Panc1 (cell line): ENCODE measurements around the gene PAK2. TPM values are rescaled to one million over a fixed set of nuclear protein-coding genes. Genes with fewer than 3 reads are reported as not detected.

Experiments
- ATAC-seq: fragments of 200-7000 bp; cut with Tn5 transposase; 2 replicates; pipeline ENCODE4 v1.9.1; 2020; ENCODE audit warnings: mild to moderate bottlenecking, moderate library complexity
- BruUV-seq: library from RNA; stranded (reverse); fragments of 400-500 nt; replicated peaks from 2 replicates; lab custom pipeline; 2021; lab: Mats Ljungman, UMichigan
- CTCF ChIA-PET: fragments of 300-600 bp; sonication (Branson Sonifier 250); formaldehyde crosslinking; loops from one replicate; lab custom pipeline; 2022; ENCODE audit warnings: antibody characterized with exemption; lab: Charles Lee
- POLR2A ChIA-PET: fragments of 300-600 bp; sonication (Branson Sonifier 250); formaldehyde crosslinking; loops from one replicate; lab custom pipeline; 2022; ENCODE audit warnings: antibody characterized with exemption; lab: Charles Lee
- DNase-seq: peaks from one replicate; pipeline ENCODE4 v3.0.0-alpha.2; 2010; ENCODE audit warnings: low read depth, low spot score
- H3K27ac ChIP-seq: 2 replicates; pipeline ENCODE4 v1.5.1; 2011; ENCODE audit warnings: mild to moderate bottlenecking, low read length, inconsistent platforms
- H3K27me3 ChIP-seq: fragments of 200-500 bp; sonication (Bioruptor generic); 2 replicates; pipeline ENCODE4 v1.6.0; 2014; ENCODE audit warnings: low read length, inconsistent platforms; ENCODE audit not compliant: control insufficient read depth, insufficient read depth
- H3K36me3 ChIP-seq: fragments of 200-500 bp; sonication (Bioruptor generic); 2 replicates; pipeline ENCODE4 v1.5.1; 2014; ENCODE audit warnings: inconsistent platforms, mild to moderate bottlenecking, low read length, moderate library complexity; ENCODE audit not compliant: control insufficient read depth, insufficient read depth
- H3K4me1 ChIP-seq: 2 replicates; pipeline ENCODE4 v1.5.1; 2011; ENCODE audit warnings: inconsistent platforms, mild to moderate bottlenecking, low read length, moderate library complexity; ENCODE audit not compliant: control insufficient read depth, insufficient read depth
- H3K4me3 ChIP-seq, 2 experiments: 2 replicates each; pipeline ENCODE4 v1.5.1; 2011 to 2012; ENCODE audit warnings: low read depth in 2 of 2, low read length in 2 of 2, mild to moderate bottlenecking in 2 of 2, inconsistent platforms in 1 of 2, moderate library complexity in 1 of 2
- H3K9me3 ChIP-seq: fragments of 200-500 bp; sonication (Bioruptor generic); 2 replicates; pipeline ENCODE4 v1.5.1; 2014; ENCODE audit warnings: low read depth, mild to moderate bottlenecking, inconsistent platforms, low read length, moderate library complexity; ENCODE audit not compliant: control insufficient read depth, insufficient read depth
- POLR2AphosphoS5 ChIP-seq: IDR thresholded peaks from 2 replicates; pipeline ENCODE4 v1.6.1; 2012; ENCODE audit warnings: mild to moderate bottlenecking, low read depth, low read length, moderate library complexity
- SIN3A ChIP-seq: IDR thresholded peaks from 2 replicates; pipeline ENCODE4 v1.6.1; 2012; ENCODE audit warnings: low read depth, mild to moderate bottlenecking, low read length, moderate library complexity, borderline replicate concordance; ENCODE audit not compliant: insufficient read depth
- TCF7L2 ChIP-seq: IDR thresholded peaks from 2 replicates; pipeline ENCODE4 v1.6.1; 2011; ENCODE audit warnings: mild to moderate bottlenecking, low read depth, low read length, inconsistent platforms
- in situ Hi-C: cut with HindIII; loops from 2 replicates; pipeline ENCODE4 v1.10.0; 2016; ENCODE audit warnings: low sequenced_read_pairs, low pct_unique_long_range_greater_than_20kb
- intact Hi-C: fragments of 100-400 bp; cut with micrococcal nuclease; formaldehyde crosslinking; loops from one replicate; pipeline ENCODE4 v1.10.0; 2022; ENCODE audit not compliant: unreplicated experiment
- total RNA-seq: library from RNA; stranded (reverse); gene quantifications from one replicate; pipeline ENCODE4 v1.2.1, GENCODE V29; 2021; ENCODE audit not compliant: unreplicated experiment
- TF ChIP-seq, protein P1 (sequence below), 2 experiments: IDR thresholded peaks; 2 replicates each; pipeline ENCODE4 v1.6.1; 2011 to 2012; ENCODE audit warnings: low read depth in 2 of 2, control low read depth in 1 of 2, low read length in 1 of 2, mild to moderate bottlenecking in 1 of 2, moderate library complexity in 1 of 2; ENCODE audit not compliant: insufficient read depth in 1 of 2
- TF ChIP-seq, protein P2 (sequence below): fragments of 450-650 bp; IDR thresholded peaks from 2 replicates; pipeline ENCODE4 v1.5.1; 2017; ENCODE audit warnings: mild to moderate bottlenecking

PAK2 gene
- total RNA-seq, 1 experiment from 2014 or later: 185 TPM

GRCh38 chr3:196756732-196757131, 17.1 kb downstream of the PAK2 start:
- Histone ChIP-seq H3K27ac (no peak overlapping the region), H3K4me1 (peaks cover 18% of the 10 kb centered on the region; the same call in 1 of the 2 replicates), H3K27me3 (no peaks in the 10 kb centered on the region), H3K36me3 (peaks cover 4% of the 10 kb centered on the region; the same call in 1 of the 2 replicates), H3K9me3 (peaks cover 8% of the 10 kb centered on the region; the same call in 1 of the 2 replicates), H3K4me3 (no peak overlapping the region)
- ChIA-PET CTCF (no interaction called here), POLR2A (no interaction called here)
- in situ Hi-C loops (no loop called here), intact Hi-C loops (no loop called here)
- TF ChIP-seq, protein P1, sequence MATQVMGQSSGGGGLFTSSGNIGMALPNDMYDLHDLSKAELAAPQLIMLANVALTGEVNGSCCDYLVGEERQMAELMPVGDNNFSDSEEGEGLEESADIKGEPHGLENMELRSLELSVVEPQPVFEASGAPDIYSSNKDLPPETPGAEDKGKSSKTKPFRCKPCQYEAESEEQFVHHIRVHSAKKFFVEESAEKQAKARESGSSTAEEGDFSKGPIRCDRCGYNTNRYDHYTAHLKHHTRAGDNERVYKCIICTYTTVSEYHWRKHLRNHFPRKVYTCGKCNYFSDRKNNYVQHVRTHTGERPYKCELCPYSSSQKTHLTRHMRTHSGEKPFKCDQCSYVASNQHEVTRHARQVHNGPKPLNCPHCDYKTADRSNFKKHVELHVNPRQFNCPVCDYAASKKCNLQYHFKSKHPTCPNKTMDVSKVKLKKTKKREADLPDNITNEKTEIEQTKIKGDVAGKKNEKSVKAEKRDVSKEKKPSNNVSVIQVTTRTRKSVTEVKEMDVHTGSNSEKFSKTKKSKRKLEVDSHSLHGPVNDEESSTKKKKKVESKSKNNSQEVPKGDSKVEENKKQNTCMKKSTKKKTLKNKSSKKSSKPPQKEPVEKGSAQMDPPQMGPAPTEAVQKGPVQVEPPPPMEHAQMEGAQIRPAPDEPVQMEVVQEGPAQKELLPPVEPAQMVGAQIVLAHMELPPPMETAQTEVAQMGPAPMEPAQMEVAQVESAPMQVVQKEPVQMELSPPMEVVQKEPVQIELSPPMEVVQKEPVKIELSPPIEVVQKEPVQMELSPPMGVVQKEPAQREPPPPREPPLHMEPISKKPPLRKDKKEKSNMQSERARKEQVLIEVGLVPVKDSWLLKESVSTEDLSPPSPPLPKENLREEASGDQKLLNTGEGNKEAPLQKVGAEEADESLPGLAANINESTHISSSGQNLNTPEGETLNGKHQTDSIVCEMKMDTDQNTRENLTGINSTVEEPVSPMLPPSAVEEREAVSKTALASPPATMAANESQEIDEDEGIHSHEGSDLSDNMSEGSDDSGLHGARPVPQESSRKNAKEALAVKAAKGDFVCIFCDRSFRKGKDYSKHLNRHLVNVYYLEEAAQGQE (IDR thresholded peaks at IDR 0.05; ENCODE audit: insufficient read depth in 1 of 2, low read depth in 2 of 2, low read length in 1 of 2): no peak
- TF ChIP-seq, protein P2, sequence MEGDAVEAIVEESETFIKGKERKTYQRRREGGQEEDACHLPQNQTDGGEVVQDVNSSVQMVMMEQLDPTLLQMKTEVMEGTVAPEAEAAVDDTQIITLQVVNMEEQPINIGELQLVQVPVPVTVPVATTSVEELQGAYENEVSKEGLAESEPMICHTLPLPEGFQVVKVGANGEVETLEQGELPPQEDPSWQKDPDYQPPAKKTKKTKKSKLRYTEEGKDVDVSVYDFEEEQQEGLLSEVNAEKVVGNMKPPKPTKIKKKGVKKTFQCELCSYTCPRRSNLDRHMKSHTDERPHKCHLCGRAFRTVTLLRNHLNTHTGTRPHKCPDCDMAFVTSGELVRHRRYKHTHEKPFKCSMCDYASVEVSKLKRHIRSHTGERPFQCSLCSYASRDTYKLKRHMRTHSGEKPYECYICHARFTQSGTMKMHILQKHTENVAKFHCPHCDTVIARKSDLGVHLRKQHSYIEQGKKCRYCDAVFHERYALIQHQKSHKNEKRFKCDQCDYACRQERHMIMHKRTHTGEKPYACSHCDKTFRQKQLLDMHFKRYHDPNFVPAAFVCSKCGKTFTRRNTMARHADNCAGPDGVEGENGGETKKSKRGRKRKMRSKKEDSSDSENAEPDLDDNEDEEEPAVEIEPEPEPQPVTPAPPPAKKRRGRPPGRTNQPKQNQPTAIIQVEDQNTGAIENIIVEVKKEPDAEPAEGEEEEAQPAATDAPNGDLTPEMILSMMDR: no peak
- no peak for TF ChIP-seq SIN3A
- no peak for TF ChIP-seq POLR2AphosphoS5
- ATAC-seq: no peak
- DNase-seq: no peak
- no TSS peak for BruUV-seq

GRCh38 chr3:196757876-196758739, 18.5 kb downstream of the PAK2 start:
- BruUV-seq: no TSS peak
- in situ Hi-C loops (no loop called here), intact Hi-C loops (no loop called here)
- TF ChIP-seq, protein P2: no peak
- TF ChIP-seq POLR2AphosphoS5 (no peak), TCF7L2 (no peak), SIN3A (no peak)
- TF ChIP-seq, protein P1 (IDR thresholded peaks at IDR 0.05; ENCODE audit: insufficient read depth in 1 of 2, low read depth in 2 of 2, low read length in 1 of 2): no peak
- Histone ChIP-seq H3K27ac (no peak overlapping the region), H3K27me3 (no peaks in the 10 kb centered on the region), H3K9me3 (peaks cover 8% of the 10 kb centered on the region; the same call in 1 of the 2 replicates), H3K4me1 (peaks cover 21% of the 10 kb centered on the region; the same call in 1 of the 2 replicates), H3K36me3 (peaks cover 4% of the 10 kb centered on the region; the same call in 1 of the 2 replicates), H3K4me3 (no peak overlapping the region)
- ChIA-PET CTCF (no interaction called here), POLR2A (interaction anchor here (1.1 kb wide), 1 partner anchor 18 kb away, joined by 3 read pairs; the partner anchor contains the start of gene PAK2)
- ATAC-seq (peak; percentile 62), DNase-seq (peak; percentile 38)
